NCI-H128 (cell line): ENCODE data around the gene PROSER1.
"Not testable (repeated sequence)": the region's sequence is repeated elsewhere in the genome, so short reads cannot be mapped to it uniquely, and the experiment has no call there.

Experiments
- DNase-seq: peaks from one replicate; lab custom pipeline; 2025; ENCODE audit not compliant: unreplicated experiment; lab: John Stamatoyannopoulos, UW

The PROSER1 gene

DNA sequence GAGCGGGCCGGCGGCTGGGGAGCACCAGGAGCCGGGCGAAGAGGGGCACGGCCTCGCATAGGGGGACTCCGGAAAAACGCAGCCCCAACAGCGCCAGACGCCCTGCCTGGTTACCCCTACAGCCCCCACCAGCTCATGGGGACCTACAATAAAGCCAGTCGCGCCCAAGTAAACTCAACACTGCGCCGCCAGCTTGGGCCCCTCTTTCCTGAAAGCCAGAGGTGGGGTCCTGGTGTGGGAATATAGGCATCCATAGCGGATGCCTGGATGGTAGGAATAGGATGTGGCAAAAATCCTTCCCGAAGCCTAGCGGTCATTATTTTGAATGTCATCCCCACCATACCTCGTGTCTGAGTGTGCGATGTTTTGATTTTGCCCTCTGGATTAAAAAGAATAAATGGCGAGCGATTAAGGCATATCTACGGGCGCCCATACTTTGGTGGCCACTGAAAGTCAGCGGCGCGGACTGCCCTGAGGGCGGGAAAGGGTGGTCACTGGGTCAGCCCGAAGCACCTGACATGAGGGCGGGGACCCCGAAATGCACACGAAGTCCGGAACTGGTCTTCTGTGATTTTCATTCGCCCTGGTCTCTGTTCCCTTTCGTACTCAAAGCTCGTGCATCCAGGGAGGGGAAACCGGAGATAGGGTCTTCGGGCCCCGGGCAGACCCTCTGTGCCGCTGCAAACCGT is at the start of gene PROSER1, which contains the start of gene NHLRC3:
TSS of gene PROSER1 (minus strand) at position 210 of the 689 bp plus-strand sequence. CDS start 847 bp downstream, outside the sequence.
TSS of gene NHLRC3 (plus strand) at position 577 of the 689 bp plus-strand sequence. CDS start 184 bp downstream, outside the sequence.
- peak; percentile 94 for DNase-seq

DNA sequence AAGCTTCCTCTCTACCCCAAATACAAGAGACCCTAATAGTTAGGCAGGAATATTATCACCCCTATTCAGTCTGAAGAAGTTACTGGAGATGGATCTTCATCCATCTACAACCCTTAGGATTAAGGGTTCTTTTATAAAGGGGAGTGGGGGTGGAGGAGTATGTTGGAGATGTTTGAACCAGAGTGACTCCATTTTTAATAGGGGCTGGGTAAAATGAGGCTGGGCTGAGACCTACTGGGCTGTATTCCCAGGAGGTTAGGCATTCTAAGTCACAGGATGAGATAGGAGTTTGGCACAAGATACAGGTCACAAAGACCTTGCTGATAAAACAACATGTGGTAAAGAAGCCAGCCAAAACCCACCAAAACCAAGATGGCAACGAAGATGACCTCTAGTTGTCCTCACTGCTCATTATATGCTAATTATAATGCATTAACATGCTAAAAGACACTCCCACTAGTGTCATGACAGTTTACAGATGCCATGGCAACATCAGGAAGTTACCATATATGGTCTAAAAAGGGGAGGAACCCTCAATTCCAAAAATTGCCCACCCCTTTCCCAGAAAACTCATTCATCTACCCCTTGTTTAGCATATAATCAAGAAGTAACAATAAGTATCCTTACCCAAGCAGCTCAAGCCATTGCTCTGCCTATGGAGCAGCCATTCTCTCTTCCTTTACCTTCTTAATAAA is 48.5 kb upstream of the PROSER1 start:
- not testable (repeated sequence) for DNase-seq

DNA sequence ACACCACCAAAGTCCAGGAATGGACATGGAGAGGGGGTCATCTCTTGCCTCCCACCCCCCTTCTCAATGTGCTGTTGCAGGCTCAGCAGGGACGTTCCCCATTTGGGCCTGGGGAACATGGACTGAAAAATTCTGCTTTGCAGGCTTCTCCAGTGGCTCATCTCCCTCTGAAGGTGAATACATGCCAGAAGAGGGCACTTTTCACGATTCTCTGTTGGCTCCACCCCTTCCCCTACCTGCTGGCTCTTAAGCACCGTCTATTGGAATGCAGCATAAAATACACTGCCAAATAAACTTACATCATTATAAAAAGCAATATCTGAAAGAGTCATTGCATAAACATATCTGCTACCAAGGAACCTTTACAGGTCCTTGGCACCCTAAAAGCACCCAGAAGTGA is 36.1 kb upstream of the PROSER1 start:
- DNase-seq: no peak

DNA sequence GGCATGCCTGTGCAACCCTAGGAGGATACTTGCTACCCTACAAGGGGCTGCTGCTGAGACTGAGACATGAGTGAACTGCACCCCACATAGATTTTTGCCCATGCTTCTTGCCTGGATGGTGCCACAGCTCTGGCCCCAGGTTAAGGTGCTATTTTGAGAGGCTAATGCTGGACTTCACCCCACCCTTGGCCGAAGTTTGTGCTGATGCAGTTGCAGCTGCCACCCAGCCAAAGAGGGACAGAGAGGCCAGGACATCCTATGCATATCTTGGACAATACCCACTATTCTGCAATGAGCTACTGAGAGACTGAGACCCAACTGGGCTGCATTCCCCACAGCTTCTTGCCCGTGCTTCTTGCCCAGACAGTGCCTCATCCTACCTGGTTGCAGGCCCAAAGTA is 35.0 kb upstream of the PROSER1 start:
- no peak for DNase-seq

DNA sequence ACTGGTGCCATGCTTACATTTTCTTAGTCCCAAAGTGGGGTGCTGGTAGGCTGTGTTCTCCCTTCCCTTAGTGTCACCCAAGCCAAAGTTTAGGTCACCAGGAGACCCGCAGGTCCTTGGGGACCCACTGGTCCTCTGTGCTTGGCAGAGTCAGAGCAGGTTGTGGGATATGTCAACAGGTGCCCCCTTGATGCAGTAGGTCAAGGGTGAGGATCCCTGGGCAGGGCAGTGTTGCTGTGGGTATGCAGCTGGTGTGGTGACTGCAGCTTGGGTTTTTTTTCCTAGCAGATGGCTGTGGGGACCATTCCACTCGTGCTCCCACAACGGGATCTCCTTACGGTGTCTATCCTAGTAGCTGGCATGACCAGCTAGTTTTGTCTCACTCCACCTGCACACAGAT is 24.1 kb upstream of the PROSER1 start:
- DNase-seq: no peak

DNA sequence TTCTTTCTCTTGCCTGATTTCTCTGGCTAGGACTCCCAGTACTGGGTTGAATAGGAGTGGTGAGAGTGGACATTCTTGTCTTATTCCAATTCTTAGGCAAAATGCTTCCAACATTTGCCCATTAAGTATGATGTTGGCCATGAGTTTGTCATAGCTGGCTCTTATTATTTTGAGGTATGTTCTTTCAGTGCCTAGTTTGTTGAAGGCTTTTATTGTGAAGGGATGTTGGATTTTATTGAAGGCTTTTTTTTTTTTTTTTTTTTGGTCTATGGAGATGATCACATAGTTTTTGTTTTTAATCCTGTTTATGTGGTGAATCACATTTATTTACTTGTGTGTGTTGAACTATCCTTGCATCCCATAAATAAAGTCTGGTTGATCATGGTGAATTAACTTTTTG is 20.2 kb upstream of the PROSER1 start:
- DNase-seq: no peak

DNA sequence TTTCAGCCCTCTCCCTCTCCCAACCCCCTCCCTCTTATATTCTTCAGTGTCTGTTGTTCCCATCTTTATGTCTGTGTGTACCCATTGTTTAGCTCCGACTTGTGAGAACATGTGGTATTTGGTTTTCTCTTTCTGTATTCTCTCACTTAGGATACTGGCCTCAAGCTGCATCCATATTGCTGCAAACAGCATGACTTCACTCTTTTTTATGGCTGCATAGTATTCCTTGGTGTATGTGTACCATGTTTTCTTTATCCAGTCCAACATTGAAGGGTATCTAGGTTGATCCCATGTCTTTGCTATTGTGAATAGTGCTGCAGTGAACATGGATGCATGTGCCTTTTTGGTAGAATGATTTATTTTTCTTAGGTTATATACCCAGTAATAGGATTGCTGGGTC is 18.1 kb upstream of the PROSER1 start:
- DNase-seq: no peak

DNA sequence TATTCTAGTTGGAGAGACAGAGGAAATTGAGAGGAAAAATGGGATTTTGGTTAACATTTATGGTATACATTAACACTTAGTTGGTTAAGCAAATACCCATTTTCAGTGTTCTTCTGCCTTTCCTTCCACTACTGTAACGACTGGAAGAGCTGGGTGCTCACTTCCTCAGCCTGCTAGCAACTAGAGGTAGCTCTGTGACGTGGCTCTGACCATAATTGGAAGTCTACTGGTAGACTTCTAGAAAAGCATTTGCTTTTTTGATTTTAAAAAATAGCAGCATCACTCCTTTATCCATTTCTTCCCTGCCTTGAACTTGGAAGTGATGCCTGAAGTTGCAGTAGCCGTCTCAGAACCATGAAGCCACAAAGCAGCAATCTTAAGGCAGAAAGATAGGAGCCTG is 16.2 kb upstream of the PROSER1 start:
- no peak for DNase-seq

DNA sequence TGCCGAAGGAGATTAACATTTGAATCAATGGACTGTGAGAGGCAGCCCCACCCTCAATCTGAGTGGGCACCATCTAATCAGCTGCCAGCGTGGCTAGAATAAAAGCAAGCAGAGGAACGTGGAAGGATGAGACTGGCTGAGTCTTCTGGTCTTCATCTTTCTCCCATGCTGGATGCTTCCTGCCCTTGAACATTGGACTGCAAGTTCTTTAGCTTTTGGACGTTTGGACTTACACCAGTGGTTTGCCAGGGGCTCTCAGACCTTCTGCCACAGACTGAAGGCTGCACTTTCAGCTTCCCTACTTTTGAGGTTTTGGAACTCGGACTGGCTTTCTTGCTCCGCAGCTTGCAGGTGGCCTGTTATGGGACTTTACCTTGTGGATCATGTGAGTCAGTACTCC is 15.1 kb upstream of the PROSER1 start:
- peak; percentile 20 for DNase-seq

DNA sequence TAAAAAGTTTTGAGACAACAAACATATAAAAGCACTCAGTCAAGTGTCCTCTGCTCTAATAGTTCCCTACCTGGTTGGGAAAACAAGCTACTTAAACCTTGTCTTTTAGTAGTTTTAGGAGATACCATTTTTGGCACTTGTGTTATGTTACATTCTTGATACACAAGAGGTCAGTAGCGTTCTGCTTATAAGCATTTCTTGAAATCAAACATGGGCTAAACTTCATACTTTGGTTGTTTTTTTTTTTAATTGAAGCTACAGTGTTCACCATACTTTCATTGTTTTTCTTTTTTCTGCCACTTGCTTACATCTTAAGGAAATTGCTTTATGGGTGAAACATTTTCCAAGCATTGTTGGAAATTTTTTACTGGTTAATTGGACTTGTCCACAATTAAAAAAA is 13.3 kb upstream of the PROSER1 start:
- DNase-seq: peak; percentile 17

DNA sequence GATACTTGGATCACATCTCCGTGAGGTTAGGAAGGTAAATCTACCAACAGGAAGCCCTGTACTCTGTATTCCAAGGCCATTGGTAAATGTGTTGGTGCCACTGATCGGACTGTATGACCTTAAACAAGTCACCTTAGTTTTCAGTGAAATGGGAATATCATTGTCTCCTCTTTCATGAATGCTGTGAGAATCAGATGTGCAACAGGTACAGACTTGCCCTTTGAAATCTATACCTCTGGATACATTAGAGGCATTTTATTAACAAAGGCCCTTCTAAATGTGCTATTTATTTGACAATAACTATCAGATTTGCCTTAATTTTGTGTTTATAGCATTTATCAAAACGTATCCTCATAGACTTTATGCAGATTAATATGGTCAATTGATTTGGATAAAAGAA is 11.4 kb upstream of the PROSER1 start:
- no peak for DNase-seq

DNA sequence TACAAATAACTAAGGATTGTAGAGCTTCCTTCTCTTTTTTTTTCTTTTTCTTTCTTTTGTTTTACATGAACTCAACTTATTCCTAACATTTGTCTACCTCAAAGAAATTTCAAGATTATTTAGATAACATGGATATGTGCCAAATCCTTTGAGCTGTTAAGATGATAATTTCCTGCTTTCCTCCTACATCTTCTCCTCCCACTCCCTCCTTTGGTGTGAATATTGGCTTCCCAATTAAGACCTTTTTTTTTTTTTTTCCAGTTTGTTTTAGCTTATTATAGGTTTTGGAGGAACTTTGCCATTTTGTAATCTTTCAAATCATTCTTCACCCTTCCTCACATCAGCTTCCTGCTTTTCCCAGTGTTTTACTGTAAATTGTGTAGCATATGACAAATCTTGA is 10.9 kb upstream of the PROSER1 start:
- DNase-seq: no peak

DNA sequence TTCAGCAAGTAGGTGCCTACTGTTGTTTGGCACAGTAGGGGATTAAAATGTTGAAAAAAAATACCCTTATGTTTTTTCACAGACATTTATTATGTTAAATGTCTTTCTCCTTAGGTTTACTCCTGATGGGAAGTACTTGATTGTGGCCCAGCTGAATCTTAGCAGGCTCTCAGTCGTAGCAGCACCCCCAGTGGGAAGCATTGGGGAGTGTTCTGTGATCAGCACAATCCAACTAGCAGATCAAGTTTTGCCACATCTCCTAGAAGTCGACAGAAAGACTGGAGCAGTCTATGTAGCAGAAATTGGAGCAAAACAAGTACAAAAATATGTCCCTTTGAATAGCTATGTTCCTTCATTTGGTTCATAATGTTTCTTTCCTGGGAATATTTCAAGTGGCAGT is 9.7 kb upstream of the PROSER1 start:
- DNase-seq: no peak

DNA sequence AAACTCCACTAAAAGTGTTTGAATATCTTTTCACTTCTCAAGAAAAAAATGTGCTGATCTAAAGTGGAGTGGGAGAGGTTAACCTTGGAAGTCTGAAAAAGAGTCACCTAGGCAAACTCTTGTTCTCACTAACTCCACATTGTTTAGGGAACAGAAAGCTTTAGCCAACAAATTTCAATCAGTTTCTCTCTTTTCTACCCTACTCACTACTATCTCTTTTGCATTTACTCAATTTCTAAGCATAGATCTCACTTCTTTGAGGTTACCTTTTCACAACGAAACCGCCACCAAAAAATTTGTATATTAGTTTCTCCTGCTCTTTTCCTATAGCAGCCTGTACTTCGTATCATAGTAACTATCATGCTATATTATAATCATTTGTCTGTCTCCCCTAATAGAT is 6.6 kb upstream of the PROSER1 start:
- no peak for DNase-seq

DNA sequence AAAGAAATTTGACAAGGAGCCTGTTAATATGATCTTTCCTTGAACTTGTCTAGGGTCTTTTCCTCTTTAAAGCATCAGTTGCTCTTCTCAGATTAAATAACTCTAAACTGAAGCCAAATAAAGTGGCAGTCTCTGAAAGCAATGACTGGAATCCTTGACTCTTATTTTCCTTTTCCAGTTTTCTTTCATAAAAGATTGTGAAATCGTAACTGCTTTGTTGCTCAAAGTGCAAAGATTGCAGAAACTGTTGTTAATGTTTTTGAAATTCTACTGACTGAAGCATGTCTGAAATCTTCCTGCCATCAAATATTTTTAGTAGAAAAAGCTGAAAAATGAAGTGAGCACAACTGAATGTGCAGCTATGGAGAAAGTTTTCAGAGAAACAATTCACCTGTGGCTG is 2.3 kb upstream of the PROSER1 start:
- no peak for DNase-seq

DNA sequence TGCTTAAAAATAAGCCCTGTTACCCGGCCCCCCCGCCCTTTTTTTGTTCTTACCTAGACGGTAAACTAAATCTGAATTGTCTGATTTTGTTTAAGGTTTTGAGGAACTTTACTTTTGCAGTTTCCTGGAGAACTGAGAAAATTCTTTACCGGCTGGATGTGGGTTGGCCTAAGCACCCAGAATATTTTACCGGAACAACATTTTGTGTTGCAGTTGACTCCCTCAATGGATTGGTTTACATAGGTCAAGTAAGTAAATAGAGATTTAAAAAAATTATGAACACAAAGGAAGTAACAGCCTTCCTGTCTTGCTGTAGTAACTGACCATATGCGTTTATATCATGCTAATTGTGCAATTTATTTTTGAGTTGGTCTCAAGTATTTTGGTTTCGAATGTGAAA is 1.2 kb upstream of the PROSER1 start:
- DNase-seq: no peak

DNA sequence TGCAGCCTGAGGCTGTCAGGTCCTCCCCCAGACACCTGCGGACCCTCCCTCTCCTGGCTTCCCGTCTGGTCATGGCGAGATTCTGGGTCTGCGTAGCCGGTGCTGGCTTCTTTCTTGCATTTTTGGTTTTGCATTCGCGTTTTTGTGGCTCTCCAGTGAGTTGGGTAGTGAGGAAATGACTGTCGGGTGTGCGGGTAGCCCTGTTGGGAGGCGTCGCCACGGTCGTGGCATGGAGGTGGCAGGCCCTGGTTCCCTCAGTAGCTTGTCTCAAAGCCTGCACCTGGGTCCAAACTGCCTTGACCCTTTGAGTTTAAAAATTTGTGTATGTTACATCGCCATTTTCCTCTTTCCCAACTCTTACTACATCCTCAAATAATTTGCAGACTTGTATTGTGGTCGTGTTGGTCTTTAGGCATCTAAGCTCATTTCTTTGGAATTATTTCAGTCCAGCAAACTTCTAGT is 711 bp upstream of the PROSER1 start:
- DNase-seq: peak; percentile 25

DNA sequence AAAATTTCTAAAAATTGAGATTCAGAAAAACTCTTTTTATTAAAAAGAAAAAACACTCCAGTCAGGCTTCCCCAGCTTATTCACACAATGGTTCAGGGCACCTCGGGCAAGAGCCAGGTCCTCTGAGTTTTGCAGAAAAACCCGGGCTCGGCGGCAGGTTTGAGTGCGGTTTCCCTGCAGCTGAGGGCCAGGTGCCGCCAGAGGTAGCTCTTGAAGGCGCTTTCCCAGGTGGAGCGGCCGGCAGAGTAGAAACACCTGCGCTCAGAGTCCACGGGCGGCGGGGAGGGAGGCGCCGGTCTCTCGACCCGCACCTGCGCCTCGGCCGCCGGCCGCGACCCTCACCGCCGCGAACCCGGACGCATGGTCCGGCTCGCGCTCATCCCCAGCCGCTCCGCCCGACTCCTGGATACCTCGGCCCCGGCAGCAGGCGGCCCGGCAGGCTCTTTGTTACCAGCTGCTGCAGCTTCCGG is 444 bp downstream of the PROSER1 start:
- peak; percentile 69 for DNase-seq

DNA sequence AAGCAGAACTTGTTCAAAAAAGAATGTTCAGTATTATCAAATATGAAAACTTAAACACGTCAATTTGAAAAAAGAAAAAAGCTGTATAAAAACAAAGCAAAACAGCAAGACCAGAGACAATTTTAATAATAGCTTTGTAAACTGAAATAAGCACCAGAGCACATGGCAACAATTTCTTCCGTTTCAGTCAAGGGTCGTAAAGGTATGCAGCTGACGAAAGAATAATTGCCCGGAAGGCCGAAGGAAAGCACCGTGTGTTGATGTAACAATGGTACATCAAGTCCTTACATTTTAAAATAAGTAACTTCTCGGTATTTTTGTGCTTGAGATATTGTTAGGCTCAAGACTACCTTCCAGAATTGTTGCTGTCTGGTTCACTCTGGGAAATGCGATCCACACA is 1.7 kb downstream of the PROSER1 start:
- no peak for DNase-seq

DNA sequence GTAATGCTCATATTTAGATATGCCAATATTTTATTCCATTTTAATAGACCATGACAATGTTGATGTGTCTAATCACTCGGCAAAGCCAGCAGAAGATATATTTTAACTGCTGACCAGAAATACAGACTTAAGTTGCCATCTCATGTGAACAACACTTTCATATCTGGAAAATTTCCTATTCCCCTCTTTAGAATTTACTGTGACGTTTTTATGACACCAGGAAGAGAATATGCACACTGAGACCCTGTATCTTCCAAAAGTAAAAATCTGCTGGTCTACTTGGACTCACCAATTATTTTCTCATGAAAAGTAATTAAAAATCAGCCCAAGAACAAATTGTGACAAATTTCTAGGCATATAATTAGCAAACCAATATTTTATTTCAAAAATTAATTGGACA is 2.1 kb downstream of the PROSER1 start:
- no peak for DNase-seq

DNA sequence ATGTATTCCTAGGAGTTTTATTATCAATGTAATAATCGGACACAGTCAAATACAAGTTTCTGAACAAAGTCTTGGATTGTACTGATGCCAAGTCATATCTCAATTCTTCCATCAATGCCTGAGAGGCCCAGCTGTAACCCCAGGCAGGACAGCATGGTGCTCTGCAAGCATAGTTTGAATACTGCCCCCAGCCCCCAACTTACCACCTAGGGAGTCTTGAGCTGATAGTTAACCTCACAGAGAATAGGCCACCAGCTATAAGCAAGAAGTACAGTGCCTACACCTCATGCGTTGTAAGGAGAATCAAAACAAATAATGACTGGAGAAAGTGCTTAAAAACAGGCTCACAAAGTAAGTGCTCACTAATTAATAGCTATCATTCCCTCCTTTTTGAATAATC is 2.7 kb downstream of the PROSER1 start:
- no peak for DNase-seq

DNA sequence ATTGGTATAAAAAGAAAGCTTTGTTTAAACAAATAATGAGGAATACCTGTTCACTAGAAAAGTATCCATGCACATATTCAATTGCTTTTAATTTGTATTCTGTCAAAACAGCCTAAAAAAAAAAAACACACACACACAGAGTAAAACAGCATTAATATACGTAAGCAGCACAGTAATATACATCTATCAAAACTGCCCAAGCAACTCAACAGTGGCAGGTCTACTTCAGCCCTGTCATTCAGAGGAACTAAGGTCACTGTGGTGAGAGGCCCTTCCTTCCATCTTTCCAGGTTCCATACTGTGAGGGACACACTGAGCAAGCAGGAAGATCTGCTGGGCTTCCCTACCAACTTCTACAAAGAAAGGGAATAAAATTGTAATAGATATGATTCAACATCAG is 3.8 kb downstream of the PROSER1 start:
- no peak for DNase-seq
